Measurements from ENCODE around the gene FMO3. TPM values are rescaled to one million over a fixed set of nuclear protein-coding genes. Genes with fewer than 3 reads are reported as not detected.

Gene FMO3
- total RNA-seq, 1 experiment from 2014 or later, result not detected

DNA sequence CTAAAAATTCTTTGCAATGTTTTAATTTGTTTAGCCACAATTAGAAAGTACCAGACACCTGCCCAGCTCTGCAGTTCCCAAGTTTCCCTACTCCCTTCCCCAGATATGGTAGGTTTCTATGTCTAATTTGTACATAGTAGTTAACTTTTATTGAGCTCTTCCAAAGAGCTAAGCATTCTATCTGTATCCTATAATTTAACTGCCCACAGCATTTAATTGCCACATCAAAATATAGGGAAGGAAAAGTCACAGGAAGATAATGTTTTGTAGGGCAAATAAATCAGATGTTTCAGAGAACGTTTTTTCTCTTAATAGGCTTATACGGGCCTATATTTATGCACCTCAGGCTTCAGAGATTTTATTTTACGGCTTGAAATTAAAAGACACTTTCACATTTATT lies 15.7 kb upstream of the FMO3 start:
- Histone ChIP-seq H4K20me1 (ENCODE audit: insufficient read depth) (no peaks in the 10 kb centered on the region), H3K9me3 (ENCODE audit: insufficient read depth, low read depth) (no peaks in the 10 kb centered on the region), H3K4me1 (replicated peaks; ENCODE audit: insufficient read depth) (no peaks in the 10 kb centered on the region), H2AFZ (no peak overlapping the region), H3K9me2 (ENCODE audit: insufficient read depth) (no peaks in the 10 kb centered on the region), H3K4me3 (no peak overlapping the region), H3K4me2 (no peak overlapping the region), H3K79me2 (ENCODE audit: low read depth) (no peaks in the 10 kb centered on the region), H3K36me3 (ENCODE audit: low read depth) (no peaks in the 10 kb centered on the region), H3K27ac (no peak overlapping the region), H3K27me3 (ENCODE audit: insufficient read depth, low read depth) (peaks cover 16% of the 10 kb centered on the region; the same call in 1 of the 2 replicates), H3F3A (ENCODE audit: insufficient read depth, low read depth) (no peaks in the 10 kb centered on the region)
- no peak for TF ChIP-seq EZH2 (IDR thresholded peaks at IDR 0.05; ENCODE audit: low read depth)
- TF ChIP-seq, protein P1, sequence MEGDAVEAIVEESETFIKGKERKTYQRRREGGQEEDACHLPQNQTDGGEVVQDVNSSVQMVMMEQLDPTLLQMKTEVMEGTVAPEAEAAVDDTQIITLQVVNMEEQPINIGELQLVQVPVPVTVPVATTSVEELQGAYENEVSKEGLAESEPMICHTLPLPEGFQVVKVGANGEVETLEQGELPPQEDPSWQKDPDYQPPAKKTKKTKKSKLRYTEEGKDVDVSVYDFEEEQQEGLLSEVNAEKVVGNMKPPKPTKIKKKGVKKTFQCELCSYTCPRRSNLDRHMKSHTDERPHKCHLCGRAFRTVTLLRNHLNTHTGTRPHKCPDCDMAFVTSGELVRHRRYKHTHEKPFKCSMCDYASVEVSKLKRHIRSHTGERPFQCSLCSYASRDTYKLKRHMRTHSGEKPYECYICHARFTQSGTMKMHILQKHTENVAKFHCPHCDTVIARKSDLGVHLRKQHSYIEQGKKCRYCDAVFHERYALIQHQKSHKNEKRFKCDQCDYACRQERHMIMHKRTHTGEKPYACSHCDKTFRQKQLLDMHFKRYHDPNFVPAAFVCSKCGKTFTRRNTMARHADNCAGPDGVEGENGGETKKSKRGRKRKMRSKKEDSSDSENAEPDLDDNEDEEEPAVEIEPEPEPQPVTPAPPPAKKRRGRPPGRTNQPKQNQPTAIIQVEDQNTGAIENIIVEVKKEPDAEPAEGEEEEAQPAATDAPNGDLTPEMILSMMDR (conservative IDR thresholded peaks at IDR 0.05), result no peak
- ChIA-PET CTCF (no interaction called here), POLR2A (ENCODE audit: unreplicated experiment) (no interaction called here)
- DNase-seq, result no peak
- no TSS peak for BruUV-seq (replicated peaks)
- intact Hi-C loops (cut with micrococcal nuclease; ENCODE audit: unreplicated experiment), result no loop called here

DNA sequence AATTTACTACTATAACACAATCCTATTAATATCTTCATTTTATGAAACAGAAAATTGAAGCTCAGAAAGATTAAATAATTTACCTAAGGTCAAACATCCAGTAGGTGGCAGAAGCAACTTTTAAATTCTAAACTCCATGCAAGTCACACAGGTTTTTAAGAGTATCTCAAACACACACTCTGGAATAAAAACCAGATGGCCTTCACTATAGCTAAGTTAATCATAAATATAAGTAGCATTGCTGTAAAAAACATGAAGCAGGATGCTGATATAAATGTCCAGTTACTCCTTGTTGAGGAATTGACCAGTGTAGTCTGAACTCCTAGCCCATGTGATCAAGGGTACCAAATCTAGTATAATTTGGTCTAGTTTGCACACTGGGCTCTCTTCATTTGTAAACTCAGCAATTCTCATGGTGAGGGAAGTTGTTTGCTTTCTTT lies 9.4 kb upstream of the FMO3 start:
- no TSS peak for BruUV-seq (replicated peaks)
- Histone ChIP-seq H3K4me1 (replicated peaks; ENCODE audit: insufficient read depth) (no peaks in the 10 kb centered on the region), H4K20me1 (ENCODE audit: insufficient read depth) (no peaks in the 10 kb centered on the region), H3K79me2 (ENCODE audit: low read depth) (no peaks in the 10 kb centered on the region), H3F3A (ENCODE audit: insufficient read depth, low read depth) (no peaks in the 10 kb centered on the region), H3K36me3 (ENCODE audit: low read depth) (no peaks in the 10 kb centered on the region), H3K4me2 (no peak overlapping the region), H3K9me3 (ENCODE audit: insufficient read depth, low read depth) (no peaks in the 10 kb centered on the region), H3K9me2 (ENCODE audit: insufficient read depth) (no peaks in the 10 kb centered on the region), H3K4me3 (no peak overlapping the region), H3K27me3 (ENCODE audit: insufficient read depth, low read depth) (no peaks in the 10 kb centered on the region), H3K27ac (no peak overlapping the region), H2AFZ (no peak overlapping the region)
- ChIA-PET CTCF (interaction anchor here (0.6 to 1.5 kb wide), 2 partner anchors 9 to 232 kb away, joined by 5 to 7 read pairs; partner anchors contain the start of genes FMO3 and FMO4), POLR2A (ENCODE audit: unreplicated experiment) (no interaction called here)
- DNase-seq, result no peak
- TF ChIP-seq EZH2 (IDR thresholded peaks at IDR 0.05; ENCODE audit: low read depth), result no peak
- TF ChIP-seq, protein P1 (conservative IDR thresholded peaks at IDR 0.05), result peak; percentile 51
- intact Hi-C loops (cut with micrococcal nuclease; ENCODE audit: unreplicated experiment), result no loop called here

DNA sequence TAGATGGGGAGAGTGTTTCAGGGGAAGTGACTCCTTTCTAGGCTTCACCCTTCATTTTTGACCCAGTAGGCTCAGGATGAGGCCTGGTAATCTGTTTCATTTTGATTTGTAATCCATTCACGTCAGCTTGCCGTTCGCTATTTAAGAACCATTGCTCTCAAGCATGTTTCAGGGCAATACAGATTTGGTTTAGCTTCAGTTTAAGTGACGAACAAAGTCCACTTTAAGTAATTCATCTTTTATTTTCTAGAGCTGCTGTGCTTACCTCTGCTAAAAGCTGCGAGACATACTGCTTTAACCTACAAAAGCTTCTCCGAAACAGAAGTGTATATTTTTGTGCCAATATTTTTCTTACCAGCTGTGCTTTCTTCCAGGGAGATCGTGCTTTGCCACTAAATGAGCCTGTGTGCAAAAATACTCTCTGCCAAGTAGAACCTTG lies 8.9 kb upstream of the FMO3 start:
- H3F3A ChIP-seq (ENCODE audit: insufficient read depth, low read depth), result no peaks in the 10 kb centered on the region
- no peaks in the 10 kb centered on the region for H3K27me3 ChIP-seq (ENCODE audit: insufficient read depth, low read depth)
- no peaks in the 10 kb centered on the region for H4K20me1 ChIP-seq (ENCODE audit: insufficient read depth)
- no peak for DNase-seq
- BruUV-seq (replicated peaks), result no TSS peak
- no peaks in the 10 kb centered on the region for H3K4me1 ChIP-seq (replicated peaks; ENCODE audit: insufficient read depth)
- CTCF ChIA-PET, result interaction anchor here (0.6 to 1.5 kb wide), 2 partner anchors 9 to 232 kb away, joined by 5 to 7 read pairs; partner anchors contain the start of genes FMO3 and FMO4
- H3K79me2 ChIP-seq (ENCODE audit: low read depth), result no peaks in the 10 kb centered on the region
- intact Hi-C loops (cut with micrococcal nuclease; ENCODE audit: unreplicated experiment), result no loop called here
- no peaks in the 10 kb centered on the region for H3K9me3 ChIP-seq (ENCODE audit: insufficient read depth, low read depth)
- no peak for TF ChIP-seq EZH2 (IDR thresholded peaks at IDR 0.05; ENCODE audit: low read depth)
- TF ChIP-seq, protein P1 (conservative IDR thresholded peaks at IDR 0.05), result no peak
- H3K36me3 ChIP-seq (ENCODE audit: low read depth), result no peaks in the 10 kb centered on the region
- peak overlapping the region; percentile 27; the same call in 1 of the 2 replicates for H2AFZ ChIP-seq
- no peak overlapping the region for H3K4me3 ChIP-seq
- H3K27ac ChIP-seq, result no peak overlapping the region
- no peak overlapping the region for H3K4me2 ChIP-seq
- POLR2A ChIA-PET (ENCODE audit: unreplicated experiment), result no interaction called here
- H3K9me2 ChIP-seq (ENCODE audit: insufficient read depth), result no peaks in the 10 kb centered on the region
